Astrocyte of the spinal cord (primary cell): ENCODE data around the gene TRPM3.

Experiments
- DNase-seq: peaks from one replicate; pipeline ENCODE4 v3.0.0; 2011; ENCODE audit warnings: low read depth, low spot score
- H3K4me3 ChIP-seq: 2 replicates; pipeline ENCODE4 v1.5.1; 2011; ENCODE audit warnings: low read depth, mild to moderate bottlenecking, low read length, moderate library complexity
- CTCF ChIP-seq: IDR thresholded peaks from 2 replicates; pipeline ENCODE4 v1.5.1; 2012; ENCODE audit warnings: low read depth, mild to moderate bottlenecking, low read length, inconsistent platforms
- in situ Hi-C: cut with HindIII; loops from 2 replicates; pipeline ENCODE4 v1.10.0; 2017; ENCODE audit warnings: low sequenced_read_pairs

The TRPM3 gene

GRCh38 chr9:70617033-70617828, 504.2 kb downstream of the TRPM3 start:
- H3K4me3 ChIP-seq, result no peak overlapping the region
- no peak for TF ChIP-seq CTCF
- no peak for DNase-seq
- in situ Hi-C loops, result no loop called here

- in situ Hi-C loops, result no loop called here
- TF ChIP-seq CTCF, result no peak
- no peak overlapping the region for H3K4me3 ChIP-seq
- DNase-seq, result no peak
Measured at GRCh38 chr9:70616228-70616990, 505.0 kb downstream of the TRPM3 start.

GRCh38 chr9:70615464-70616138, 505.8 kb downstream of the TRPM3 start:
- in situ Hi-C loops, result no loop called here
- no peak overlapping the region for H3K4me3 ChIP-seq
- TF ChIP-seq CTCF, result no peak
- DNase-seq, result no peak

- TF ChIP-seq CTCF, result no peak
- H3K4me3 ChIP-seq, result no peak overlapping the region
- in situ Hi-C loops, result no loop called here
- DNase-seq, result no peak
Measured at GRCh38 chr9:70614786-70615463, 506.5 kb downstream of the TRPM3 start.

- H3K4me3 ChIP-seq, result no peak overlapping the region
- TF ChIP-seq CTCF, result no peak
- no peak for DNase-seq
- in situ Hi-C loops, result no loop called here
Measured at GRCh38 chr9:70613024-70613768, 508.2 kb downstream of the TRPM3 start.
